ENCODE data around the gene BRI3. TPM values are rescaled to one million over a fixed set of nuclear protein-coding genes. Genes with fewer than 3 reads are reported as not detected.

The BRI3 gene
- total RNA-seq, 4 donors from 2014 or later, result 23.5 to 51.9 (median 38.0) TPM

GRCh38 chr7:98252425-98253054, 28.9 kb upstream of the BRI3 start:
- H3K36me3 ChIP-seq, result no peaks in the 10 kb centered on the region
- peak in 1 of 2 donors; percentile 20 for DNase-seq
- no peaks in the 10 kb centered on the region for H3K9me3 ChIP-seq
- intact Hi-C loops (cut with DNase I), result no loop called here
- peaks cover 20 to 22% of the 10 kb centered on the region in 2 donors for H3K4me1 ChIP-seq
- TF ChIP-seq POLR2A (IDR thresholded peaks at IDR 0.05) (no peak), CTCF (IDR thresholded peaks at IDR 0.05) (no peak)
- H3K27me3 ChIP-seq, result no peaks in the 10 kb centered on the region
- peak overlapping the region; percentile 36 to 79 (median 71) for H3K27ac ChIP-seq
- peak overlapping the region; percentile 81 to 99 (median 88) for H3K4me3 ChIP-seq (replicated peaks in 1 of 3)
- 24 to 29% methylated on average over 22 to 23 of the region's 32 CpGs for WGBS, 2 donors

- Histone ChIP-seq H3K27me3 (no peaks in the 10 kb centered on the region), H3K4me3 (replicated peaks in 1 of 3) (no peak overlapping the region), H3K9me3 (no peaks in the 10 kb centered on the region), H3K36me3 (no peaks in the 10 kb centered on the region), H3K4me1 (peaks cover 20 to 22% of the 10 kb centered on the region in 2 donors), H3K27ac (no peak overlapping the region)
- 90 to 92% methylated on average over 4 of the region's 4 CpGs for WGBS, 2 donors
- no peak for DNase-seq
- TF ChIP-seq CTCF (IDR thresholded peaks at IDR 0.05) (no peak), POLR2A (IDR thresholded peaks at IDR 0.05) (no peak)
- intact Hi-C loops (cut with DNase I), result no loop called here
These were observed 27.0 kb upstream of the BRI3 start for GRCh38 chr7:98254516-98254915.

GRCh38 chr7:98254951-98255610, 26.4 kb upstream of the BRI3 start:
- Histone ChIP-seq H3K4me1 (peaks cover 20 to 22% of the 10 kb centered on the region in 2 donors), H3K4me3 (replicated peaks in 1 of 3) (no peak overlapping the region), H3K36me3 (no peaks in the 10 kb centered on the region), H3K27me3 (no peaks in the 10 kb centered on the region), H3K27ac (no peak overlapping the region), H3K9me3 (no peaks in the 10 kb centered on the region)
- WGBS, 2 donors, result 87 to 89% methylated on average over 11 of the region's 11 CpGs
- DNase-seq, result no peak
- TF ChIP-seq CTCF (IDR thresholded peaks at IDR 0.05) (no peak), POLR2A (IDR thresholded peaks at IDR 0.05) (no peak)
- intact Hi-C loops (cut with DNase I), result no loop called here

- intact Hi-C loops (cut with DNase I), result no loop called here
- no peak for DNase-seq
- no peak for TF ChIP-seq CTCF (IDR thresholded peaks at IDR 0.05)
- Histone ChIP-seq H3K27ac (no peak overlapping the region), H3K9me3 (no peaks in the 10 kb centered on the region), H3K4me3 (replicated peaks in 1 of 3) (no peak overlapping the region), H3K36me3 (no peaks in the 10 kb centered on the region), H3K27me3 (no peaks in the 10 kb centered on the region), H3K4me1 (peaks cover 10 to 12% of the 10 kb centered on the region in 2 donors)
- 94 to 96% methylated on average over 7 of the region's 7 CpGs for WGBS, 2 donors
These were observed 25.1 kb upstream of the BRI3 start for GRCh38 chr7:98256431-98256830.

GRCh38 chr7:98257701-98258100, 23.8 kb upstream of the BRI3 start:
- Histone ChIP-seq H3K4me1 (peaks cover 9% of the 10 kb centered on the region in 2 donors), H3K27ac (no peak overlapping the region), H3K9me3 (no peaks in the 10 kb centered on the region), H3K36me3 (no peaks in the 10 kb centered on the region), H3K27me3 (no peaks in the 10 kb centered on the region), H3K4me3 (replicated peaks in 1 of 3) (no peak overlapping the region)
- WGBS, 2 donors, result 78 to 88% methylated on average over 6 of the region's 6 CpGs
- intact Hi-C loops (cut with DNase I), result no loop called here
- TF ChIP-seq CTCF (IDR thresholded peaks at IDR 0.05) (no peak), POLR2A (IDR thresholded peaks at IDR 0.05) (no peak)
- no peak for DNase-seq
